Measurements from ENCODE around the gene EVC2. TPM values are rescaled to one million over a fixed set of nuclear protein-coding genes. Genes with fewer than 3 reads are reported as not detected.
"Not testable (repeated sequence)": the region's sequence is repeated elsewhere in the genome, so short reads cannot be mapped to it uniquely, and the experiment has no call there.

The EVC2 gene
- total RNA-seq, 1 donor from 2014 or later = 1.2 TPM

- intact Hi-C loops (cut with DNase I) = no loop called here
- DNase-seq (ENCODE audit: missing footprints) = no peak
- no peak for ATAC-seq
These were observed 98.9 kb downstream of the EVC2 start for GRCh38 chr4:5609306-5610007.

GRCh38 chr4:5593828-5594227 lies 114.5 kb downstream of the EVC2 start:
- ATAC-seq; intact Hi-C loops (cut with DNase I); DNase-seq (ENCODE audit: missing footprints): not testable (repeated sequence)

GRCh38 chr4:5592272-5592671 lies 116.1 kb downstream of the EVC2 start:
- ATAC-seq (no peak), DNase-seq (ENCODE audit: missing footprints) (no peak)
- intact Hi-C loops (cut with DNase I) = no loop called here

- intact Hi-C loops (cut with DNase I) = no loop called here
- no peak for DNase-seq (ENCODE audit: missing footprints)
- ATAC-seq = no peak
These were observed 118.9 kb downstream of the EVC2 start for GRCh38 chr4:5589495-5589894.

GRCh38 chr4:5588046-5588445 lies 120.3 kb downstream of the EVC2 start:
- ATAC-seq = no peak
- intact Hi-C loops (cut with DNase I) = no loop called here
- no peak for DNase-seq (ENCODE audit: missing footprints)

GRCh38 chr4:5575941-5576340 lies 132.4 kb downstream of the EVC2 start:
- DNase-seq (ENCODE audit: missing footprints) = peak; percentile 58
- intact Hi-C loops (cut with DNase I) = no loop called here
- no peak for ATAC-seq

GRCh38 chr4:5574386-5574785 lies 134.0 kb downstream of the EVC2 start:
- DNase-seq (ENCODE audit: missing footprints) = no peak
- no peak for ATAC-seq
- intact Hi-C loops (cut with DNase I) = no loop called here

- no peak for ATAC-seq
- DNase-seq (ENCODE audit: missing footprints) = peak; percentile 43
- intact Hi-C loops (cut with DNase I) = no loop called here
These were observed 134.4 kb downstream of the EVC2 start for GRCh38 chr4:5573965-5574364.

GRCh38 chr4:5572751-5573150 lies 135.6 kb downstream of the EVC2 start:
- DNase-seq (ENCODE audit: missing footprints) (no peak), ATAC-seq (no peak)
- intact Hi-C loops (cut with DNase I) = no loop called here

GRCh38 chr4:5572114-5572513 lies 136.2 kb downstream of the EVC2 start:
- intact Hi-C loops (cut with DNase I) = no loop called here
- ATAC-seq (no peak), DNase-seq (ENCODE audit: missing footprints) (no peak)

GRCh38 chr4:5571646-5572045 lies 136.7 kb downstream of the EVC2 start:
- no peak for DNase-seq (ENCODE audit: missing footprints)
- intact Hi-C loops (cut with DNase I) = no loop called here
- no peak for ATAC-seq

- intact Hi-C loops (cut with DNase I) = no loop called here
- DNase-seq (ENCODE audit: missing footprints) (no peak), ATAC-seq (no peak)
These were observed 138.9 kb downstream of the EVC2 start for GRCh38 chr4:5569451-5569850.

GRCh38 chr4:5568931-5569330 lies 139.4 kb downstream of the EVC2 start:
- peak; percentile 37 for DNase-seq (ENCODE audit: missing footprints)
- intact Hi-C loops (cut with DNase I) = no loop called here
- ATAC-seq = no peak

GRCh38 chr4:5568336-5568735 lies 140.0 kb downstream of the EVC2 start:
- DNase-seq (ENCODE audit: missing footprints) = peak; percentile 32
- intact Hi-C loops (cut with DNase I) = no loop called here
- no peak for ATAC-seq

GRCh38 chr4:5566991-5567390 lies 141.4 kb downstream of the EVC2 start:
- DNase-seq (ENCODE audit: missing footprints) (no peak), ATAC-seq (no peak)
- intact Hi-C loops (cut with DNase I) = no loop called here

- intact Hi-C loops (cut with DNase I) = no loop called here
- no peak for DNase-seq (ENCODE audit: missing footprints)
- no peak for ATAC-seq
These were observed 141.8 kb downstream of the EVC2 start for GRCh38 chr4:5566526-5566925.

GRCh38 chr4:5563856-5564255 lies 144.5 kb downstream of the EVC2 start:
- intact Hi-C loops (cut with DNase I) = no loop called here
- ATAC-seq (no peak), DNase-seq (ENCODE audit: missing footprints) (peak; percentile 30)

- intact Hi-C loops (cut with DNase I) = no loop called here
- no peak for ATAC-seq
- DNase-seq (ENCODE audit: missing footprints) = no peak
These were observed 145.9 kb downstream of the EVC2 start for GRCh38 chr4:5562476-5562875.

GRCh38 chr4:5561286-5561685 lies 147.1 kb downstream of the EVC2 start:
- ATAC-seq (no peak), DNase-seq (ENCODE audit: missing footprints) (no peak)
- intact Hi-C loops (cut with DNase I) = no loop called here

GRCh38 chr4:5558502-5558901 lies 149.9 kb downstream of the EVC2 start:
- intact Hi-C loops (cut with DNase I) = no loop called here

GRCh38 chr4:5554376-5554775 lies 154.0 kb downstream of the EVC2 start:
- intact Hi-C loops (cut with DNase I) = no loop called here
- ATAC-seq = no peak

More at GRCh38 chr4:5558502-5558901, 149.9 kb downstream of the EVC2 start:
- ATAC-seq (no peak), DNase-seq (ENCODE audit: missing footprints) (no peak)

More at GRCh38 chr4:5554376-5554775, 154.0 kb downstream of the EVC2 start:
- DNase-seq (ENCODE audit: missing footprints) = no peak

Data from Right ventricle myocardium inferior (tissue), 1 donor.